Measurements from ENCODE around the gene FGGY.

GRCh38 chr1:59577774-59578173, 280.9 kb downstream of the FGGY start:
- TF ChIP-seq CTCF (IDR thresholded peaks at IDR 0.05; ENCODE audit: low read depth, low read length, missing input control) (no peak), RAD21 (IDR thresholded peaks at IDR 0.05) (no peak), TAF1 (conservative IDR thresholded peaks at IDR 0.05) (no peak), REST (IDR thresholded peaks at IDR 0.05) (no peak), ATF3 (IDR thresholded peaks at IDR 0.05) (no peak), HNF4A (conservative IDR thresholded peaks at IDR 0.05) (no peak), SP1 (IDR thresholded peaks at IDR 0.05) (no peak), YY1 (IDR thresholded peaks at IDR 0.05) (no peak), ZBTB33 (IDR thresholded peaks at IDR 0.05) (no peak), RXRA (IDR thresholded peaks at IDR 0.05) (no peak)

Data from liver (tissue), 3 donors.